GM18519 (cell line): ENCODE data around the gene KLF16.

Experiments
- ATAC-seq: cut with Tn5 transposase; IDR thresholded peaks from one replicate; pipeline ENCODE4 v1.9.1; 2021; ENCODE audit warnings: mild to moderate bottlenecking, moderate library complexity; ENCODE audit not compliant: unreplicated experiment, low FRiP score

KLF16 gene

GRCh38 chr19:1812426-1813191, 50.8 kb downstream of the KLF16 start:
- peak; percentile 35 for ATAC-seq

GRCh38 chr19:1811942-1812425, 51.4 kb downstream of the KLF16 start, which contains the start of gene ATP8B3:
Gene ATP8B3, minus strand, starts transcription at chr19:1812276. Its CDS starts 540 bp downstream, at chr19:1811736.
- ATAC-seq = peak; percentile 10

- no peak for ATAC-seq
Measured at GRCh38 chr19:1811472-1811894, 51.9 kb downstream of the KLF16 start.

GRCh38 chr19:1810439-1811160, 52.8 kb downstream of the KLF16 start:
- ATAC-seq = no peak

- ATAC-seq = no peak
Measured at GRCh38 chr19:1809678-1810077, 53.7 kb downstream of the KLF16 start.

GRCh38 chr19:1808395-1808731, 55.0 kb downstream of the KLF16 start:
- no peak for ATAC-seq

- ATAC-seq = no peak
Measured at GRCh38 chr19:1807695-1808394, 55.5 kb downstream of the KLF16 start.

- ATAC-seq = no peak
Measured at GRCh38 chr19:1807030-1807694, 56.2 kb downstream of the KLF16 start.

GRCh38 chr19:1806184-1807029, 57.0 kb downstream of the KLF16 start:
- ATAC-seq = no peak

- no peak for ATAC-seq
Measured at GRCh38 chr19:1805401-1806183, 57.8 kb downstream of the KLF16 start.

- ATAC-seq = no peak
Measured at GRCh38 chr19:1804858-1805257, 58.5 kb downstream of the KLF16 start.
